ENCODE measurements around the gene SUCLG2.

The SUCLG2 gene

GRCh38 chr3:67377299-67377698 lies 277.1 kb downstream of the SUCLG2 start:
- DNase-seq = no peak

- no peak for DNase-seq
These were observed 278.0 kb downstream of the SUCLG2 start for GRCh38 chr3:67376416-67376815.

- no peak for DNase-seq
These were observed 278.4 kb downstream of the SUCLG2 start for GRCh38 chr3:67375976-67376375.

GRCh38 chr3:67362686-67363085 lies 291.7 kb downstream of the SUCLG2 start:
- DNase-seq = no peak

- DNase-seq = no peak
These were observed 292.6 kb downstream of the SUCLG2 start for GRCh38 chr3:67361770-67362169.

GRCh38 chr3:67361323-67361722 lies 293.1 kb downstream of the SUCLG2 start:
- no peak for DNase-seq

GRCh38 chr3:67357610-67358458 lies 296.6 kb downstream of the SUCLG2 start:
- DNase-seq = no peak

- DNase-seq = no peak
These were observed 304.7 kb downstream of the SUCLG2 start for GRCh38 chr3:67349551-67350174.

GRCh38 chr3:67346081-67346480 lies 308.3 kb downstream of the SUCLG2 start:
- no peak for DNase-seq

- no peak for DNase-seq
These were observed 318.6 kb downstream of the SUCLG2 start for GRCh38 chr3:67335813-67336212.

GRCh38 chr3:67334588-67334987 lies 319.8 kb downstream of the SUCLG2 start:
- no peak for DNase-seq

- DNase-seq = no peak
These were observed 325.1 kb downstream of the SUCLG2 start for GRCh38 chr3:67329358-67329757.

- no peak for DNase-seq
These were observed 326.8 kb downstream of the SUCLG2 start for GRCh38 chr3:67327582-67327981.

GRCh38 chr3:67325231-67325630 lies 329.2 kb downstream of the SUCLG2 start:
- DNase-seq = no peak

Measured in activated effector memory CD4-positive, alpha-beta T cell treated with Interleukin-2 at 50 U/mL for 16 hours (primary cell).